ENCODE data around the gene ZC3H12D.

GRCh38 chr6:149480502-149481280, 4.1 kb downstream of the ZC3H12D start:
- no peak for TF ChIP-seq ZNF274 (IDR thresholded peaks at IDR 0.05; ENCODE audit: borderline replicate concordance, extremely low read depth, low read length)
- no peak for TF ChIP-seq TAF1 (IDR thresholded peaks at IDR 0.05; ENCODE audit: low read depth, low read length)
- TF ChIP-seq CREB1 (IDR thresholded peaks at IDR 0.05), result no peak
- TF ChIP-seq GABPA (IDR thresholded peaks at IDR 0.05; ENCODE audit: borderline replicate concordance, insufficient read depth, low read length), result no peak
- no peak for TF ChIP-seq YY1 (IDR thresholded peaks at IDR 0.05; ENCODE audit: low read depth, low read length)
- no peak for TF ChIP-seq BACH1 (IDR thresholded peaks at IDR 0.05; ENCODE audit: low read length)
- no peak for TF ChIP-seq CTCF (IDR thresholded peaks at IDR 0.05; ENCODE audit: control extremely low read depth in 1 of 3, insufficient read depth in 1 of 3, low read depth in 1 of 3, low read length in 3 of 3)
- no peak for TF ChIP-seq EP300 (IDR thresholded peaks at IDR 0.05; ENCODE audit: borderline replicate concordance in 1 of 2, low read depth in 2 of 2, low read length in 2 of 2)
- no peak for TF ChIP-seq GTF2F1 (IDR thresholded peaks at IDR 0.05; ENCODE audit: borderline replicate concordance, low read depth, low read length)
- TF ChIP-seq NANOG (IDR thresholded peaks at IDR 0.05; ENCODE audit: insufficient read depth, low read depth, low read length, poor library complexity, severe bottlenecking), result no peak
